ENCODE measurements around the gene NEUROD4. TPM values are rescaled to one million over a fixed set of nuclear protein-coding genes. Genes with fewer than 3 reads are reported as not detected.
A peak's percentile ranks its signal among the peaks of the same experiment; 100 is the strongest.

NEUROD4 gene
- total RNA-seq: not detected in 2 replicates
- not detected in 2 replicates for polyA plus RNA-seq
- not detected in 2 replicates for polyA plus RNA-seq (2012)
- not detected in 2 replicates for polyA minus RNA-seq (ENCODE audit: low replicate concordance)

- Histone ChIP-seq H2AFZ (ENCODE audit: low read length) (no peak within 1 kb of the TSS), H4K20me1 (ENCODE audit: control insufficient read depth, extremely low read depth, insufficient read depth, low read length) (no peaks in the 10 kb centered on the region), H3K9ac (ENCODE audit: insufficient read depth, low read length) (no peak within 1 kb of the TSS), H3K4me2 (ENCODE audit: extremely low read depth, insufficient read depth, low read length) (no peak within 1 kb of the TSS), H3K36me3 (ENCODE audit: control insufficient read depth, insufficient read depth, low read length) (no peaks in the 10 kb centered on the region), H3K4me1 (ENCODE audit: control insufficient read depth, extremely low read depth, insufficient read depth, low read length) (no peaks in the 10 kb centered on the region), H3K27ac (ENCODE audit: insufficient read depth, low read length) (no peak within 1 kb of the TSS), H3K79me2 (ENCODE audit: control insufficient read depth, insufficient read depth, low read length) (no peaks in the 10 kb centered on the region), H3K9me3 (ENCODE audit: control insufficient read depth, insufficient read depth, low read depth, low read length) (no peaks in the 10 kb centered on the region), H3K27me3 (ENCODE audit: control insufficient read depth, insufficient read depth, low read length) (no peaks in the 10 kb centered on the region), H3K4me3 (replicated peaks in 1 of 4; ENCODE audit: control extremely low read depth in 1 of 4, insufficient read depth in 1 of 4, low read depth in 3 of 4, low read length in 4 of 4) (no peak within 1 kb of the TSS)
- TF ChIP-seq CTCF (conservative IDR thresholded peaks at IDR 0.05 in 1 of 2, IDR thresholded peaks at IDR 0.05 in 1 of 2; ENCODE audit: low read depth in 1 of 2, low read length in 2 of 2) (no peak), EZH2 (IDR thresholded peaks at IDR 0.05; ENCODE audit: low read length, missing control alignments) (no peak)
- DNase-seq (ENCODE audit: low read depth in 2 of 2): peak; percentile 53 to 70
Observed at GRCh38 chr12:55019784-55020183, at the start of gene NEUROD4. NEUROD4 (plus strand) TSS chr12:55019974; CDS start chr12:55026440, 6,466 bp downstream.

GRCh38 chr12:54970741-54971140 is 49.0 kb upstream of the NEUROD4 start:
- Histone ChIP-seq H3K4me3 (replicated peaks in 1 of 4; ENCODE audit: control extremely low read depth in 1 of 4, insufficient read depth in 1 of 4, low read depth in 3 of 4, low read length in 4 of 4) (no peak overlapping the region), H3K9me3 (ENCODE audit: control insufficient read depth, insufficient read depth, low read depth, low read length) (no peaks in the 10 kb centered on the region), H3K4me2 (ENCODE audit: extremely low read depth, insufficient read depth, low read length) (no peak overlapping the region), H3K36me3 (ENCODE audit: control insufficient read depth, insufficient read depth, low read length) (no peaks in the 10 kb centered on the region), H3K27me3 (ENCODE audit: control insufficient read depth, insufficient read depth, low read length) (no peaks in the 10 kb centered on the region), H3K4me1 (ENCODE audit: control insufficient read depth, extremely low read depth, insufficient read depth, low read length) (no peaks in the 10 kb centered on the region), H3K79me2 (ENCODE audit: control insufficient read depth, insufficient read depth, low read length) (no peaks in the 10 kb centered on the region), H4K20me1 (ENCODE audit: control insufficient read depth, extremely low read depth, insufficient read depth, low read length) (no peaks in the 10 kb centered on the region), H3K27ac (ENCODE audit: insufficient read depth, low read length) (no peak overlapping the region), H2AFZ (ENCODE audit: low read length) (no peak overlapping the region), H3K9ac (ENCODE audit: insufficient read depth, low read length) (no peak overlapping the region)
- TF ChIP-seq EZH2 (IDR thresholded peaks at IDR 0.05; ENCODE audit: low read length, missing control alignments) (no peak), CTCF (conservative IDR thresholded peaks at IDR 0.05 in 1 of 2, IDR thresholded peaks at IDR 0.05 in 1 of 2; ENCODE audit: low read depth in 1 of 2, low read length in 2 of 2) (no peak)
- no peak for DNase-seq (ENCODE audit: low read depth in 2 of 2)

- Histone ChIP-seq H3K4me1 (ENCODE audit: control insufficient read depth, extremely low read depth, insufficient read depth, low read length) (no peaks in the 10 kb centered on the region), H3K9ac (ENCODE audit: insufficient read depth, low read length) (no peak overlapping the region), H3K4me2 (ENCODE audit: extremely low read depth, insufficient read depth, low read length) (no peak overlapping the region), H3K9me3 (ENCODE audit: control insufficient read depth, insufficient read depth, low read depth, low read length) (no peaks in the 10 kb centered on the region), H3K36me3 (ENCODE audit: control insufficient read depth, insufficient read depth, low read length) (no peaks in the 10 kb centered on the region), H3K27ac (ENCODE audit: insufficient read depth, low read length) (no peak overlapping the region), H2AFZ (ENCODE audit: low read length) (no peak overlapping the region), H3K27me3 (ENCODE audit: control insufficient read depth, insufficient read depth, low read length) (no peaks in the 10 kb centered on the region), H3K4me3 (replicated peaks in 1 of 4; ENCODE audit: control extremely low read depth in 1 of 4, insufficient read depth in 1 of 4, low read depth in 3 of 4, low read length in 4 of 4) (no peak overlapping the region), H3K79me2 (ENCODE audit: control insufficient read depth, insufficient read depth, low read length) (no peaks in the 10 kb centered on the region), H4K20me1 (ENCODE audit: control insufficient read depth, extremely low read depth, insufficient read depth, low read length) (no peaks in the 10 kb centered on the region)
- TF ChIP-seq EZH2 (IDR thresholded peaks at IDR 0.05; ENCODE audit: low read length, missing control alignments) (no peak), CTCF (conservative IDR thresholded peaks at IDR 0.05 in 1 of 2, IDR thresholded peaks at IDR 0.05 in 1 of 2; ENCODE audit: low read depth in 1 of 2, low read length in 2 of 2) (no peak)
- no peak for DNase-seq (ENCODE audit: low read depth in 2 of 2)
Observed at GRCh38 chr12:54973556-54973955, 46.2 kb upstream of the NEUROD4 start.
